A673 (cell line): ENCODE data around the gene SNX24.

Experiments
- EZH2 ChIP-seq: fragments of 200-600 bp; sonication (generic); IDR thresholded peaks from 2 replicates; pipeline ENCODE4 v1.6.1; 2017; ENCODE audit warnings: borderline replicate concordance, low read depth, mild to moderate bottlenecking, mixed read lengths, antibody characterized with exemption, low read length; ENCODE audit not compliant: poor library complexity, severe bottlenecking
- TF ChIP-seq, protein P1 (sequence below): fragments of 300-800, 200-600 bp; sonication (generic); conservative IDR thresholded peaks from 2 replicates; pipeline ENCODE4 v1.5.1; 2017; ENCODE audit warnings: low read depth, mild to moderate bottlenecking, antibody characterized with exemption, low read length, moderate library complexity, mixed read lengths

GRCh38 chr5:122947372-122947771 is 102.0 kb downstream of the SNX24 start:
- TF ChIP-seq, protein P1, sequence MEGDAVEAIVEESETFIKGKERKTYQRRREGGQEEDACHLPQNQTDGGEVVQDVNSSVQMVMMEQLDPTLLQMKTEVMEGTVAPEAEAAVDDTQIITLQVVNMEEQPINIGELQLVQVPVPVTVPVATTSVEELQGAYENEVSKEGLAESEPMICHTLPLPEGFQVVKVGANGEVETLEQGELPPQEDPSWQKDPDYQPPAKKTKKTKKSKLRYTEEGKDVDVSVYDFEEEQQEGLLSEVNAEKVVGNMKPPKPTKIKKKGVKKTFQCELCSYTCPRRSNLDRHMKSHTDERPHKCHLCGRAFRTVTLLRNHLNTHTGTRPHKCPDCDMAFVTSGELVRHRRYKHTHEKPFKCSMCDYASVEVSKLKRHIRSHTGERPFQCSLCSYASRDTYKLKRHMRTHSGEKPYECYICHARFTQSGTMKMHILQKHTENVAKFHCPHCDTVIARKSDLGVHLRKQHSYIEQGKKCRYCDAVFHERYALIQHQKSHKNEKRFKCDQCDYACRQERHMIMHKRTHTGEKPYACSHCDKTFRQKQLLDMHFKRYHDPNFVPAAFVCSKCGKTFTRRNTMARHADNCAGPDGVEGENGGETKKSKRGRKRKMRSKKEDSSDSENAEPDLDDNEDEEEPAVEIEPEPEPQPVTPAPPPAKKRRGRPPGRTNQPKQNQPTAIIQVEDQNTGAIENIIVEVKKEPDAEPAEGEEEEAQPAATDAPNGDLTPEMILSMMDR, result no peak
- no peak for TF ChIP-seq EZH2
